Activated CD4-positive, alpha-beta memory T cell treated with anti-CD3 and anti-CD28 coated beads for 36 hours (primary cell): ENCODE results near the gene FBXO33. TPM values are rescaled to one million over a fixed set of nuclear protein-coding genes. Genes with fewer than 3 reads are reported as not detected.
"Not testable (repeated sequence)": the region's sequence is repeated elsewhere in the genome, so short reads cannot be mapped to it uniquely, and the experiment has no call there.

Source experiments
- CTCF ChIA-PET: fragments of 350-600 bp; sonication (Branson Sonifier 250); formaldehyde crosslinking; loops from one replicate; lab custom pipeline; 2021; ENCODE audit warnings: antibody characterized with exemption, inconsistent platforms; lab: Charles Lee
- POLR2A ChIA-PET: fragments of 350-600 bp; sonication (Branson Sonifier 250); formaldehyde crosslinking; loops from one replicate; lab custom pipeline; 2021; ENCODE audit warnings: antibody characterized with exemption; lab: Charles Lee
- DNase-seq: peaks from one replicate; pipeline ENCODE4 v3.0.0-alpha.2; 2020
- H3K27ac Mint-ChIP-seq: one replicate; pipeline ENCODE4 v1.8.0; 2021; ENCODE audit warnings: mixed read lengths
- H3K27me3 Mint-ChIP-seq: one replicate; pipeline ENCODE4 v1.8.0; 2021; ENCODE audit warnings: mixed read lengths
- H3K36me3 Mint-ChIP-seq: one replicate; pipeline ENCODE4 v1.8.0; 2021; ENCODE audit warnings: mixed read lengths
- H3K4me1 Mint-ChIP-seq: one replicate; pipeline ENCODE4 v1.8.0; 2021; ENCODE audit warnings: low read depth, mixed read lengths
- H3K4me3 Mint-ChIP-seq: one replicate; pipeline ENCODE4 v1.8.0; 2021; ENCODE audit warnings: mild to moderate bottlenecking, mixed read lengths
- H3K9me3 Mint-ChIP-seq: one replicate; pipeline ENCODE4 v1.8.0; 2021; ENCODE audit warnings: mixed read lengths
- intact Hi-C: fragments of 100-400 bp; cut with micrococcal nuclease; formaldehyde crosslinking; loops from one replicate; pipeline ENCODE4 v1.15.1; 2023
- total RNA-seq, 2 experiments: library from RNA; stranded (reverse); gene quantifications; one replicate each; pipeline ENCODE4 v1.2.3, GENCODE V29; 2021

FBXO33 gene
- total RNA-seq, 2 experiments from 2014 or later, result 17.4 to 18.8 TPM

DNA sequence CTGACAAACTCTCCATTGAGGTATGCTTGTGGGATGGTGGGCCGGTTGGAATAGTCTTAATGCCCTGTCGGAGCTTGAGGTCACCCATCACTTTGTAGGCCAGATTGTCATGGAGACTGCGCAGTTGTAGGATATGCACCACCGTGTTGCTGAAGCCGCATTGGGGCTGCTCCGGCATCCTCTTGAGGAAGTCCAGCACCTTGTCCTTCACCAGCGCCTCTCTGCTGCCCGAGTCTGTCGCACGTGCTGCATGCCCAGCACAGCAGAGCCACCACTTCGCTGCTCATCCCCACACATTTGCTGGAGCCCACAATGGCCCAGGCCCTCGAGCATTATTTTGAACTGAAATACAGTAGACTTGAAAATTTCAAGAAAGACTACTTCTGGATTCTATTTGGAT is 61.8 kb downstream of the FBXO33 start:
- DNase-seq, result no peak
- peaks cover under 1% of the 10 kb centered on the region for H3K9me3 Mint-ChIP-seq
- no peak overlapping the region for H3K4me3 Mint-ChIP-seq
- H3K36me3 Mint-ChIP-seq, result peaks cover 12% of the 10 kb centered on the region
- no peaks in the 10 kb centered on the region for H3K27me3 Mint-ChIP-seq
- ChIA-PET CTCF (no interaction called here), POLR2A (no interaction called here)
- intact Hi-C loops, result no loop called here
- no peak overlapping the region for H3K27ac Mint-ChIP-seq
- H3K4me1 Mint-ChIP-seq, result no peaks in the 10 kb centered on the region

DNA sequence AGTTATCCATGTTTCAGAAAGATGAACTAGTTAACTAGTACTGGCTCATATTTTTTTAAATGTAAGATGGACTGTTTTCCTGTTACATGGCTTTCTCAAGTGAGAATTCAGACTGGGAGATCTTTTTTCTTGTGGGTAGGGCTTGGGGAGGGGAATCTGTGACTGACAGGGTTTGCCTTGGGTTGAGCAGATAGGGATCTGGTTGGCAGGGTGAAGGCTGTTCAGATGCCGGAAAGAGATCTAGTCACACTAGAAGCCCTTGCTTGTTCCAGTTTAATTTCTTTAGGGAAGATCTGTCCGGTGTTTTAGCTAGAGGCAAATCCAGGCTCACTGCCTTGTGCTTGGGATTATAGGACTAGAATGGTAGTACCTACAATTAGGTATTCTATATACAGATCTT is 63.2 kb downstream of the FBXO33 start:
- H3K4me1 Mint-ChIP-seq, result no peaks in the 10 kb centered on the region
- H3K9me3 Mint-ChIP-seq, result peaks cover 13% of the 10 kb centered on the region

DNA sequence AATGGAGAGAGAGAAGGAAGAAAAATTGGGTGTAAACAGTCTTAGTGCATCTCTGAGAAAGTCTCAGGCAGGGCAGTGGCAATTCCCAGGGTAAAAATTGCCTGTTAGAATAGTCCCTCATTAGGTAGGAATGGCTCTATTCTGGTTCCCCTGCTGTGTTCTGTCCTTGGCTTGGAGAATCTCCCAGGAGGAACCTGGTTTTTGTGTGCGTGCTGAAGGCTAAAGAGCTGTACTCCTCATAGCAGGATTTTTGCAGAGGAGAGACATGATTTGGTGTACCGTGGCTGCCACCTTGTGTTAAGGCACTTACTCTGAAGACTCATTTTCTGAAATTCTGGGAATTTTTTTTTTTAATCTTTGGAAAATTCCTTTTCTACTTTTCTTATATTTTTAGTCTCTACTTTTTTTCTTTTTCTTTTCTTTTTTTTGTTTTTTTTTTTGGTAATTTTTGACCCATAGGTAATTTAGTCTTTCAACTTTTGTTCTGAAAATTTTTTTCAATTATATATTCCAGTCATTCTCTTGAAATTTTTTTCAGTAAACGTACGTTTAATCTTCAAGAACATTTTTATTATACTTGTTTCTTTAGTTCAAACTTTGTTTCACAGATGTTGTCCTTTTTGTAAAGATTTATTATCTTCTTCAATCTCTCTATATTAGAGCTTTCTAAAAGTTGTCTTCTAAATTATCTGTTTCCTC is 63.8 kb downstream of the FBXO33 start:
- peak; percentile 47 for DNase-seq
- peaks cover 30% of the 10 kb centered on the region for H3K36me3 Mint-ChIP-seq
- H3K27ac Mint-ChIP-seq, result no peak overlapping the region
- no peaks in the 10 kb centered on the region for H3K4me1 Mint-ChIP-seq
- intact Hi-C loops, result loop anchor here (1.0 kb wide), 2 partner anchors 137 to 261 kb away; no protein-coding TSS in a partner anchor
- ChIA-PET CTCF (interaction anchor here (0.7 to 1.5 kb wide), 5 partner anchors 13 to 264 kb away, joined by 3 to 10 read pairs (median 3); partner anchors contain the start of gene TRAPPC6B), POLR2A (no interaction called here)
- peaks cover 19% of the 10 kb centered on the region for H3K9me3 Mint-ChIP-seq
- H3K4me3 Mint-ChIP-seq, result no peak overlapping the region
- H3K27me3 Mint-ChIP-seq, result no peaks in the 10 kb centered on the region

More for the DNA sequence above, 63.2 kb downstream of the FBXO33 start:
- no peak overlapping the region for H3K4me3 Mint-ChIP-seq
- POLR2A ChIA-PET, result no interaction called here
- H3K36me3 Mint-ChIP-seq, result peaks cover 23% of the 10 kb centered on the region
- no peaks in the 10 kb centered on the region for H3K27me3 Mint-ChIP-seq
- CTCF ChIA-PET, result interaction anchor here (1.0 to 1.5 kb wide), 3 partner anchors 13 to 264 kb away, joined by 3 to 10 read pairs (median 3); no protein-coding TSS in a partner anchor
- no peak overlapping the region for H3K27ac Mint-ChIP-seq
- no peak for DNase-seq
- intact Hi-C loops, result no loop called here

DNA sequence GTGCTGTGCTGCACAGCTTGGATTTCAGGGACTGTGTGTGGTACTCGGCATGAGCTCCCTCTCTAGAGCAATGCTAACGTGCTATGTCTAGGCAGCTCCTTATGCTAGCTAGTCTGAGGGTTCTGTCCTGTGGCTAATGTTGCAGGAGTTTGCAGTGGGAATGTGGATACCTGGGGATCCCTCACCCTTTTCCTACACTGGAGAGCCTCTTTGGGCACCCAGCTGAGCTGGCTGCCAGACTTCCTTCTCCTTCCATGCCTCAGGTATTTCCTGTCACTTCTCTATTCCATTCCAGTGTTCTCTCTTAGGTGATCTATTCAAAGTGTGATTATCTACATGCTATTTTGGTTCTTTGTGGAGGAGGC is 64.9 kb downstream of the FBXO33 start:
- ChIA-PET CTCF (no interaction called here), POLR2A (no interaction called here)
- no peak overlapping the region for H3K4me3 Mint-ChIP-seq
- no peaks in the 10 kb centered on the region for H3K4me1 Mint-ChIP-seq
- peaks cover 40% of the 10 kb centered on the region for H3K36me3 Mint-ChIP-seq
- H3K27ac Mint-ChIP-seq, result no peak overlapping the region
- intact Hi-C loops, result no loop called here
- no peaks in the 10 kb centered on the region for H3K27me3 Mint-ChIP-seq
- peaks cover 27% of the 10 kb centered on the region for H3K9me3 Mint-ChIP-seq
- no peak for DNase-seq

DNA sequence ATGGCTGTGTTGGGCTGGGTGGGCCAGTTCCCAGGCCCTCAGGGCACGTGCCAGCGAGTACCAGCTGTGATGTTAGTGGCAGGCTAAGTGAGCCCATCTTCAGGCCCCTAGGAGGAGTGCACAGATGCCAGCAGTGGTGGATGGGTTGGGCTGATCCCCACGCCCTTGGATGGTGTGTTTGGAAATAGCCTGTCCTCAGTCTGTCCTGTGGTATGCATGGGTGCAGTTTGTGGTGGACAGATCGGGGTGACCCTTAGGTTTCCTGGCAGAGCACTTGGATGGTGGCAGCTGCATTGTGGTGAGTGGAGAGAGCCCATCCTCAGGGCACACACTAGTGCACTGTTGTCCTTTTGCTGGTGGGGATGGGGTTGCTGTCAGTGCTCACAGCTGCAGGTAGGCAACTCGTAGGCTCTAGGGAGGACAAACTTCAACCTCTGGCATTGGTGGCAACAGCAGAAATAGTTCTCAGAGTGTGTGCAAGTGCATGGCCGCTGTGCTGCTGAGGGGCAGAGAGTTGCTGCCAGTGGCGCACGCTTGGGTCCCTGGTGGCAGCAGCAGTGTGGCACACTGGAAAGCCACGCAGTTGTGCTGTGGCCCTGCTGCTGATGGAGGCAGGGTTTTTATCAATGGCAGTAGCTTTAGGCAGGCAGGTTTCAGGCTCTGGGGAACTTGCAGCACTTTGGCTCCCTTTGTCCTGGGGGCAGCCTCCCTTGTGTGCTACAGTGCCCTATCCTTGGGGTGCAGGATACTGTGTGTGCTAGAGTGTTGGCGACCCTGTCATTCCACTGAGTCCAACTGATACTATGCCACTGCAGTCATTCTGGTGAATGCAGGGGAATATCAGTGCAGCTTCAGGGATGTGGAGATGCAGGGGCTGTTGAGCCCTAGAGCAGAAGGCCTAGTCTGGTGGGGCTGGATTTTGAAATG is 65.5 kb downstream of the FBXO33 start:
- no peaks in the 10 kb centered on the region for H3K27me3 Mint-ChIP-seq
- H3K4me1 Mint-ChIP-seq, result no peaks in the 10 kb centered on the region
- DNase-seq, result no peak
- H3K9me3 Mint-ChIP-seq, result peaks cover 30% of the 10 kb centered on the region
- H3K36me3 Mint-ChIP-seq, result peaks cover 46% of the 10 kb centered on the region
- ChIA-PET POLR2A (no interaction called here), CTCF (no interaction called here)
- intact Hi-C loops, result no loop called here
- no peak overlapping the region for H3K27ac Mint-ChIP-seq
- no peak overlapping the region for H3K4me3 Mint-ChIP-seq

DNA sequence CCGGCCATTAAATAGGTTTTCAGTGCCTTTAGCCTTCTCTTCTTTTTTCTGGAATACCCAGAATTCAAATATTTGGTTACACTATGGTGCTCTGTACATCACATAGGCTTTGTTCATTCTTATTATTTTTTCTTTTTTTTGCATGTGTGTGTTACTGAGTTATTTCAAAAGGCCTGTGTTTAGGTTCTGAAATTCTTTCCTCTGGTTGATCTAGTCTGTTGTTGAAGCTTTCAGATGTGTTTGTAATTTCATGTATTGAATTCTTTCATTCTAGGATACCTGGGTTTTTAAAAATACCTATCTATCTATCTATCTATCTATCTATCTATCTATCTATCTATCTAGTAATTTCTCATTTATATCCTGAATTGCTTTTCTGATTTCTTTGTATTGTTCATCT is 66.9 kb downstream of the FBXO33 start:
- Mint-ChIP-seq H3K27me3 (no peaks in the 10 kb centered on the region), H3K27ac (no peak overlapping the region), H3K4me3 (no peak overlapping the region), H3K4me1 (no peaks in the 10 kb centered on the region), H3K9me3 (peaks cover 32% of the 10 kb centered on the region), H3K36me3 (peaks cover 54% of the 10 kb centered on the region)
- ChIA-PET CTCF (interaction anchor here (0.6 kb wide), 1 partner anchor 15 kb away, joined by 3 read pairs; no protein-coding TSS in a partner anchor), POLR2A (no interaction called here)
- intact Hi-C loops, result no loop called here
- DNase-seq, result no peak

DNA sequence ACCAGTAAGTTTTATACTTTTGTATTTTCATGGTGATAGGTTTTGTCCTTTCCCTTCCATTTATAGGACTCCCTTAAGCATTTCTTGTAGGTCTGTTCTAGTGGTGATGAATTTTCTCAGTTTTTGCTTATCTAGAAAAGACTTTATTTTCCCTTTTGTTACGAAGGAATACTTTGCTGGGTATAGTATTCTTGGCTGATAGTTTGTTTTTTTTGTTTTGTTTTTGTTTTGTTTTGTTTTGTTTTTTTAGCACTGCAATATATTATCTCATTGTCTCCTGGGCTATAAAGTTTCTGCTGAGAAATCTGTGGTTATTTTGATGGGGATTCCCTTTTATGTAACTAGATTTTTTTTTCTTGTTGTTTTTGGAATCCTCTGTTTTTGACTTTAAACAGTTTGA is 67.7 kb downstream of the FBXO33 start:
- Mint-ChIP-seq H3K27me3 (no peaks in the 10 kb centered on the region), H3K4me3 (no peak overlapping the region), H3K9me3 (peaks cover 34% of the 10 kb centered on the region), H3K4me1 (no peaks in the 10 kb centered on the region), H3K36me3 (peaks cover 61% of the 10 kb centered on the region), H3K27ac (no peak overlapping the region)
- POLR2A ChIA-PET, result no interaction called here
- intact Hi-C loops, result no loop called here
- CTCF ChIA-PET, result no interaction called here
- no peak for DNase-seq

DNA sequence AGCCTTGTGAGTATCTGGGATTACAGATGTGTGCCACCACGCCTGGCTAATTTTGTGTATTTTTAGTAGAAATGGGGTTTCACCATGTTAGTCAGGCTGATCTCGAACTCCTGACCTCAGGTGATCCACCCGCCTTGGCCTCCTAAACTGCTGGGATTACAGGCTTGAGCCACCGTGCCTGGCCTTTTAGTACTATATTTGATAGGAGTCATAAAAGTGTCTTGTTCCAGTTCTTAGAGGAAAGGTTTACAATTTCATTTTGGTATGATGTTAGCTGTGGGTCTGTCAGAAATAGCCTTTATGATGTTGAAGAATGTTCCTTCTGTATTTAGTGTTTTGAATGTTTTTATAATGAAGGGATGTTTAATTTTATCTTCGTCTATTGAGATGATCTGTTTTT is 70.7 kb downstream of the FBXO33 start:
- POLR2A ChIA-PET, H3K27ac Mint-ChIP-seq, CTCF ChIA-PET, H3K4me1 Mint-ChIP-seq, intact Hi-C loops, H3K4me3 Mint-ChIP-seq, DNase-seq, H3K27me3 Mint-ChIP-seq: not testable (repeated sequence)
- H3K36me3 Mint-ChIP-seq, result peaks cover 76% of the 10 kb centered on the region
- H3K9me3 Mint-ChIP-seq, result peaks cover 36% of the 10 kb centered on the region

DNA sequence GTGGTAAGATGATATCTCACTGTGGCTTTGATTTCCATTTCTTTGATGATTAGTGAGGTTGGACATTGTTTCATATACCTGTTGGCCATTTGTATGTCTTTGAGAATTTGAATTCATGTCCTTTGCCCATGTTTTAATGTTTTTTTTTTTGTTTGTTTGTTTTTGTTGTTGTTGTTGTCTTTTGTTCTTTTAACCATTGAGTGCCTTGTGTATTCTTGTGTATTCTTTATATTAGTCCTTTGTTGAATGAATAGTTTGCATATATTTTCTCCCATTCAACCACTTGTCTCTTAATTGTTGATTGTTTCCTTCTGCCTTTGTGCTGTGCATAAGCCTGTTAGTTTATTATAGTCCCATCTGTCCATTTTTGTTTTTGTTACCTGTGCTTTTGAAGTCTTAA is 71.9 kb downstream of the FBXO33 start:
- no peak overlapping the region for H3K27ac Mint-ChIP-seq
- DNase-seq, result no peak
- peaks cover 73% of the 10 kb centered on the region for H3K36me3 Mint-ChIP-seq
- H3K4me1 Mint-ChIP-seq, result no peaks in the 10 kb centered on the region
- no peak overlapping the region for H3K4me3 Mint-ChIP-seq
- ChIA-PET POLR2A (no interaction called here), CTCF (no interaction called here)
- intact Hi-C loops, result no loop called here
- no peaks in the 10 kb centered on the region for H3K27me3 Mint-ChIP-seq
- H3K9me3 Mint-ChIP-seq, result peaks cover 35% of the 10 kb centered on the region

DNA sequence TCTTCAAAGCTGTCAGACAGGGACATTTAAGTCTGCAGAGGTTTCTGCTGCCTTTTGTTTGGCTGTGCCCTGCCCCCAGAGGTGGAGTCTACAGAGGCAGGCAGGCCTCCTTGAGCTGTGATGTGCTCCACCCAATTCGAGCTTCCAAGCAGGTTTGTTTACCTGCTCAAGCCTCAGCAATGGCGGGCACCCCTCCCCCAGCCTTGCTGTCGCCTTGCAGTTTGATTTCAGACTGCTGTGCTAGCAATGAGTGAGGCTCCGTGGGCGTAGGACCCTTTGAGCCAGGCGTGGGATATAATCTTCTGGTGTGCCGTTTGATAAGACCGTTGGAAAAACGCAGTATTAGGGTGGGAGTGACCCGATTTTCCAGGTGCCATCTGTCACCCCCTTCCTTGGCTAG is 73.2 kb downstream of the FBXO33 start:
- H3K27ac Mint-ChIP-seq, CTCF ChIA-PET, intact Hi-C loops, H3K27me3 Mint-ChIP-seq, H3K4me3 Mint-ChIP-seq, DNase-seq, POLR2A ChIA-PET, H3K4me1 Mint-ChIP-seq: not testable (repeated sequence)
- H3K9me3 Mint-ChIP-seq, result peaks cover 24% of the 10 kb centered on the region
- peaks cover 67% of the 10 kb centered on the region for H3K36me3 Mint-ChIP-seq

DNA sequence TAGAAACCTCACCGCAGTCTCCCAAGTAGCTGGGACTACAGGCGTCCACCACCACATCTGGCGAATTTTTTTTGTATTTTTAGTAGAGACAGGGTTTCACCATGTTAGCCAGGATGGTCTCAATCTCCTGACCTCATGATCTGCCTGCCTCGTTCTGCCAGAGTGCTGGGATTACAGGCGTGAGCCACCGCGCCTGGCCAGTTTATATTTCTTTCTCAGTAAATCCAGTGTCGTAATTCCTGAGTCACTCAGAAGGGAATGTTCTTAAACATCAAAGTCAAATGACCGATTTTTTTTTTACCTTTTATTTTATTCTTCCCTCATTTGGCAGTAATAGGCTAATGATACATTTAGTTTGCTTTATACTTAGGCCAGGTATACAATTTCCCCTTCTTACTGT is 80.5 kb downstream of the FBXO33 start:
- no peak overlapping the region for H3K27ac Mint-ChIP-seq
- H3K4me1 Mint-ChIP-seq, result peaks cover 7% of the 10 kb centered on the region
- peaks cover 9% of the 10 kb centered on the region for H3K9me3 Mint-ChIP-seq
- DNase-seq, result no peak
- POLR2A ChIA-PET, result no interaction called here
- no peak overlapping the region for H3K4me3 Mint-ChIP-seq
- CTCF ChIA-PET, result no interaction called here
- no peaks in the 10 kb centered on the region for H3K27me3 Mint-ChIP-seq
- intact Hi-C loops, result no loop called here
- peaks cover 39% of the 10 kb centered on the region for H3K36me3 Mint-ChIP-seq

DNA sequence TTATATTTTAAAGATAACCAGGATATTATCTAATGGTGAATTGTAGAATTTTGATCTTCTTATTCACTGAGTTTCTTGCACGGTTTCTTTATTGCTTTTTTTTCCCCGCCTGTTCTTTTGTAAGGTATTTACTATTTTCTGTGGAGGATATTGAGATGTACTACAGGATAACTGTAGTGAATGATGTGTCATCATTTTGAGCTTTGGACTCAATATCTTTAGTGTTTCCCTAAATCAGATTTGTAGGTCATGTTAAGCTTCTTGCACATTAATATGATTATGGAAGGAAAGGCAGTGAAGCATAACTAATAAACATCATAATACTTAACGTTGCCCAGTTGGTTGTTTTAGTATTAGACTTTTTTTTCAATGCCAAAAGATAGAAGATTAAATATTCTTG is 81.4 kb downstream of the FBXO33 start:
- intact Hi-C loops, result no loop called here

More for the DNA sequence above, 81.4 kb downstream of the FBXO33 start:
- H3K27me3 Mint-ChIP-seq, result no peaks in the 10 kb centered on the region
- H3K4me1 Mint-ChIP-seq, result peaks cover 7% of the 10 kb centered on the region
- peaks cover 9% of the 10 kb centered on the region for H3K9me3 Mint-ChIP-seq
- no peak overlapping the region for H3K27ac Mint-ChIP-seq
- H3K4me3 Mint-ChIP-seq, result no peak overlapping the region
- ChIA-PET CTCF (no interaction called here), POLR2A (no interaction called here)
- no peak for DNase-seq
- peaks cover 36% of the 10 kb centered on the region for H3K36me3 Mint-ChIP-seq
